Stimulated activated CD8-positive, alpha-beta memory T cell treated with anti-CD3 and anti-CD28 coated beads, Interleukin-15, amount 100 ng/mL, for 1 hour (primary cell): ENCODE data around the gene ZMYM1.
"Not testable (repeated sequence)": the region's sequence is repeated elsewhere in the genome, so short reads cannot be mapped to it uniquely, and the experiment has no call there.

Experiments used
- DNase-seq: peaks from one replicate; pipeline ENCODE4 v3.0.0-alpha.2; 2020; ENCODE audit warnings: low read depth

Gene ZMYM1

GRCh38 chr1:35079003-35079930 lies at the start of gene ZMYM1:
ZMYM1 (plus strand) TSS chr1:35079385; CDS start chr1:35093988, 14,603 bp downstream.
- peak; percentile 68 for DNase-seq

GRCh38 chr1:35029761-35030160 lies 49.4 kb upstream of the ZMYM1 start:
- no peak for DNase-seq

- no peak for DNase-seq
These were observed 48.8 kb upstream of the ZMYM1 start for GRCh38 chr1:35030338-35030737.

GRCh38 chr1:35030756-35031446 lies 48.3 kb upstream of the ZMYM1 start:
- DNase-seq, result peak; percentile 17

- no peak for DNase-seq
These were observed 46.8 kb upstream of the ZMYM1 start for GRCh38 chr1:35032384-35032739.

- no peak for DNase-seq
These were observed 45.8 kb upstream of the ZMYM1 start for GRCh38 chr1:35033346-35033745.

- no peak for DNase-seq
These were observed 42.6 kb upstream of the ZMYM1 start for GRCh38 chr1:35036621-35037020.

GRCh38 chr1:35037206-35037605 lies 42.0 kb upstream of the ZMYM1 start:
- no peak for DNase-seq

- DNase-seq, result no peak
These were observed 40.5 kb upstream of the ZMYM1 start for GRCh38 chr1:35038723-35039122.

- no peak for DNase-seq
These were observed 35.7 kb upstream of the ZMYM1 start for GRCh38 chr1:35043498-35043897.

- no peak for DNase-seq
These were observed 34.8 kb upstream of the ZMYM1 start for GRCh38 chr1:35044431-35044830.

GRCh38 chr1:35046730-35047129 lies 32.5 kb upstream of the ZMYM1 start:
- no peak for DNase-seq

GRCh38 chr1:35047188-35047858 lies 31.9 kb upstream of the ZMYM1 start:
- no peak for DNase-seq

GRCh38 chr1:35049116-35049515 lies 30.1 kb upstream of the ZMYM1 start:
- DNase-seq, result no peak

- no peak for DNase-seq
These were observed 25.8 kb upstream of the ZMYM1 start for GRCh38 chr1:35053433-35053832.

- not testable (repeated sequence) for DNase-seq
These were observed 24.9 kb upstream of the ZMYM1 start for GRCh38 chr1:35054282-35054681.

GRCh38 chr1:35058321-35058720 lies 20.9 kb upstream of the ZMYM1 start:
- DNase-seq, result not testable (repeated sequence)

GRCh38 chr1:35058988-35059387 lies 20.2 kb upstream of the ZMYM1 start:
- no peak for DNase-seq

GRCh38 chr1:35062518-35063196 lies 16.5 kb upstream of the ZMYM1 start:
- no peak for DNase-seq

GRCh38 chr1:35064265-35064664 lies 14.9 kb upstream of the ZMYM1 start:
- no peak for DNase-seq

GRCh38 chr1:35069746-35070145 lies 9.4 kb upstream of the ZMYM1 start:
- no peak for DNase-seq

GRCh38 chr1:35073265-35073811 lies 5.8 kb upstream of the ZMYM1 start:
- no peak for DNase-seq
